Panc1 (cell line): Measurements from ENCODE around the gene LPP. TPM values are rescaled to one million over a fixed set of nuclear protein-coding genes. Genes with fewer than 3 reads are reported as not detected.

Experiments
- ATAC-seq: fragments of 200-7000 bp; cut with Tn5 transposase; 2 replicates; pipeline ENCODE4 v1.9.1; 2020; ENCODE audit warnings: mild to moderate bottlenecking, moderate library complexity
- BruUV-seq: library from RNA; stranded (reverse); fragments of 400-500 nt; replicated peaks from 2 replicates; lab custom pipeline; 2021; lab: Mats Ljungman, UMichigan
- CTCF ChIA-PET: fragments of 300-600 bp; sonication (Branson Sonifier 250); formaldehyde crosslinking; loops from one replicate; lab custom pipeline; 2022; ENCODE audit warnings: antibody characterized with exemption; lab: Charles Lee
- POLR2A ChIA-PET: fragments of 300-600 bp; sonication (Branson Sonifier 250); formaldehyde crosslinking; loops from one replicate; lab custom pipeline; 2022; ENCODE audit warnings: antibody characterized with exemption; lab: Charles Lee
- DNase-seq: peaks from one replicate; pipeline ENCODE4 v3.0.0-alpha.2; 2010; ENCODE audit warnings: low read depth, low spot score
- H3K27ac ChIP-seq: 2 replicates; pipeline ENCODE4 v1.5.1; 2011; ENCODE audit warnings: mild to moderate bottlenecking, low read length, inconsistent platforms
- H3K27me3 ChIP-seq: fragments of 200-500 bp; sonication (Bioruptor generic); 2 replicates; pipeline ENCODE4 v1.6.0; 2014; ENCODE audit warnings: low read length, inconsistent platforms; ENCODE audit not compliant: control insufficient read depth, insufficient read depth
- H3K36me3 ChIP-seq: fragments of 200-500 bp; sonication (Bioruptor generic); 2 replicates; pipeline ENCODE4 v1.5.1; 2014; ENCODE audit warnings: inconsistent platforms, mild to moderate bottlenecking, low read length, moderate library complexity; ENCODE audit not compliant: control insufficient read depth, insufficient read depth
- H3K4me1 ChIP-seq: 2 replicates; pipeline ENCODE4 v1.5.1; 2011; ENCODE audit warnings: inconsistent platforms, mild to moderate bottlenecking, low read length, moderate library complexity; ENCODE audit not compliant: control insufficient read depth, insufficient read depth
- H3K4me3 ChIP-seq, 2 experiments: 2 replicates each; pipeline ENCODE4 v1.5.1; 2011 to 2012; ENCODE audit warnings: low read depth in 2 of 2, low read length in 2 of 2, mild to moderate bottlenecking in 2 of 2, inconsistent platforms in 1 of 2, moderate library complexity in 1 of 2
- H3K9me3 ChIP-seq: fragments of 200-500 bp; sonication (Bioruptor generic); 2 replicates; pipeline ENCODE4 v1.5.1; 2014; ENCODE audit warnings: low read depth, mild to moderate bottlenecking, inconsistent platforms, low read length, moderate library complexity; ENCODE audit not compliant: control insufficient read depth, insufficient read depth
- CTCF ChIP-seq: fragments of 450-650 bp; IDR thresholded peaks from 2 replicates; pipeline ENCODE4 v1.5.1; 2017; ENCODE audit warnings: mild to moderate bottlenecking
- POLR2AphosphoS5 ChIP-seq: IDR thresholded peaks from 2 replicates; pipeline ENCODE4 v1.6.1; 2012; ENCODE audit warnings: mild to moderate bottlenecking, low read depth, low read length, moderate library complexity
- SIN3A ChIP-seq: IDR thresholded peaks from 2 replicates; pipeline ENCODE4 v1.6.1; 2012; ENCODE audit warnings: low read depth, mild to moderate bottlenecking, low read length, moderate library complexity, borderline replicate concordance; ENCODE audit not compliant: insufficient read depth
- TCF7L2 ChIP-seq: IDR thresholded peaks from 2 replicates; pipeline ENCODE4 v1.6.1; 2011; ENCODE audit warnings: mild to moderate bottlenecking, low read depth, low read length, inconsistent platforms
- in situ Hi-C: cut with HindIII; loops from 2 replicates; pipeline ENCODE4 v1.10.0; 2016; ENCODE audit warnings: low sequenced_read_pairs, low pct_unique_long_range_greater_than_20kb
- intact Hi-C: fragments of 100-400 bp; cut with micrococcal nuclease; formaldehyde crosslinking; loops from one replicate; pipeline ENCODE4 v1.10.0; 2022; ENCODE audit not compliant: unreplicated experiment
- total RNA-seq: library from RNA; stranded (reverse); gene quantifications from one replicate; pipeline ENCODE4 v1.2.1, GENCODE V29; 2021; ENCODE audit not compliant: unreplicated experiment
- TF ChIP-seq, protein P1 (sequence below), 2 experiments: IDR thresholded peaks; 2 replicates each; pipeline ENCODE4 v1.6.1; 2011 to 2012; ENCODE audit warnings: low read depth in 2 of 2, control low read depth in 1 of 2, low read length in 1 of 2, mild to moderate bottlenecking in 1 of 2, moderate library complexity in 1 of 2; ENCODE audit not compliant: insufficient read depth in 1 of 2

Gene LPP
- total RNA-seq, 1 experiment from 2014 or later, result 90.0 TPM

- DNase-seq, result no peak
- in situ Hi-C loops, result no loop called here
- TF ChIP-seq SIN3A (no peak), TCF7L2 (no peak)
- TF ChIP-seq, protein P1, sequence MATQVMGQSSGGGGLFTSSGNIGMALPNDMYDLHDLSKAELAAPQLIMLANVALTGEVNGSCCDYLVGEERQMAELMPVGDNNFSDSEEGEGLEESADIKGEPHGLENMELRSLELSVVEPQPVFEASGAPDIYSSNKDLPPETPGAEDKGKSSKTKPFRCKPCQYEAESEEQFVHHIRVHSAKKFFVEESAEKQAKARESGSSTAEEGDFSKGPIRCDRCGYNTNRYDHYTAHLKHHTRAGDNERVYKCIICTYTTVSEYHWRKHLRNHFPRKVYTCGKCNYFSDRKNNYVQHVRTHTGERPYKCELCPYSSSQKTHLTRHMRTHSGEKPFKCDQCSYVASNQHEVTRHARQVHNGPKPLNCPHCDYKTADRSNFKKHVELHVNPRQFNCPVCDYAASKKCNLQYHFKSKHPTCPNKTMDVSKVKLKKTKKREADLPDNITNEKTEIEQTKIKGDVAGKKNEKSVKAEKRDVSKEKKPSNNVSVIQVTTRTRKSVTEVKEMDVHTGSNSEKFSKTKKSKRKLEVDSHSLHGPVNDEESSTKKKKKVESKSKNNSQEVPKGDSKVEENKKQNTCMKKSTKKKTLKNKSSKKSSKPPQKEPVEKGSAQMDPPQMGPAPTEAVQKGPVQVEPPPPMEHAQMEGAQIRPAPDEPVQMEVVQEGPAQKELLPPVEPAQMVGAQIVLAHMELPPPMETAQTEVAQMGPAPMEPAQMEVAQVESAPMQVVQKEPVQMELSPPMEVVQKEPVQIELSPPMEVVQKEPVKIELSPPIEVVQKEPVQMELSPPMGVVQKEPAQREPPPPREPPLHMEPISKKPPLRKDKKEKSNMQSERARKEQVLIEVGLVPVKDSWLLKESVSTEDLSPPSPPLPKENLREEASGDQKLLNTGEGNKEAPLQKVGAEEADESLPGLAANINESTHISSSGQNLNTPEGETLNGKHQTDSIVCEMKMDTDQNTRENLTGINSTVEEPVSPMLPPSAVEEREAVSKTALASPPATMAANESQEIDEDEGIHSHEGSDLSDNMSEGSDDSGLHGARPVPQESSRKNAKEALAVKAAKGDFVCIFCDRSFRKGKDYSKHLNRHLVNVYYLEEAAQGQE (IDR thresholded peaks at IDR 0.05; ENCODE audit: insufficient read depth in 1 of 2, low read depth in 2 of 2, low read length in 1 of 2), result no peak
- intact Hi-C loops, result no loop called here
- Histone ChIP-seq H3K27ac (no peak overlapping the region), H3K4me3 (no peak overlapping the region), H3K9me3 (no peaks in the 10 kb centered on the region), H3K27me3 (no peaks in the 10 kb centered on the region), H3K36me3 (no peaks in the 10 kb centered on the region), H3K4me1 (no peaks in the 10 kb centered on the region)
- BruUV-seq, result no TSS peak
- ChIA-PET POLR2A (no interaction called here), CTCF (no interaction called here)
- no peak for ATAC-seq
Measured at GRCh38 chr3:188752850-188753249, 598.9 kb downstream of the LPP start.

GRCh38 chr3:188754267-188754666 lies 600.3 kb downstream of the LPP start:
- Histone ChIP-seq H3K27ac (no peak overlapping the region), H3K4me3 (no peak overlapping the region), H3K9me3 (no peaks in the 10 kb centered on the region), H3K36me3 (no peaks in the 10 kb centered on the region), H3K4me1 (no peaks in the 10 kb centered on the region), H3K27me3 (no peaks in the 10 kb centered on the region)
- no peak for TF ChIP-seq TCF7L2
- no peak for TF ChIP-seq POLR2AphosphoS5
- ChIA-PET POLR2A (no interaction called here), CTCF (no interaction called here)
- ATAC-seq (no peak), DNase-seq (no peak)
- in situ Hi-C loops (no loop called here), intact Hi-C loops (no loop called here)
- BruUV-seq, result no TSS peak

- ChIA-PET CTCF (no interaction called here), POLR2A (interaction anchor here (0.5 to 0.6 kb wide), 2 partner anchors 43 to 79 kb away, joined by 3 to 8 read pairs; no protein-coding TSS in a partner anchor)
- Histone ChIP-seq H3K27ac (no peak overlapping the region), H3K4me1 (no peaks in the 10 kb centered on the region), H3K9me3 (no peaks in the 10 kb centered on the region), H3K27me3 (no peaks in the 10 kb centered on the region), H3K4me3 (no peak overlapping the region), H3K36me3 (no peaks in the 10 kb centered on the region)
- DNase-seq, result no peak
- in situ Hi-C loops, result no loop called here
- BruUV-seq, result no TSS peak
- ATAC-seq, result no peak
- TF ChIP-seq, protein P1 (IDR thresholded peaks at IDR 0.05; ENCODE audit: insufficient read depth in 1 of 2, low read depth in 2 of 2, low read length in 1 of 2), result no peak
- TF ChIP-seq SIN3A (no peak), TCF7L2 (no peak), POLR2AphosphoS5 (no peak), CTCF (no peak)
- intact Hi-C loops, result no loop called here
Measured at GRCh38 chr3:188756241-188756640, 602.3 kb downstream of the LPP start.
